Panc1 (cell line): Measurements from ENCODE around the gene CUX1. TPM values are rescaled to one million over a fixed set of nuclear protein-coding genes. Genes with fewer than 3 reads are reported as not detected.

Experiments
- ATAC-seq: fragments of 200-7000 bp; cut with Tn5 transposase; 2 replicates; pipeline ENCODE4 v1.9.1; 2020; ENCODE audit warnings: mild to moderate bottlenecking, moderate library complexity
- BruUV-seq: library from RNA; stranded (reverse); fragments of 400-500 nt; replicated peaks from 2 replicates; lab custom pipeline; 2021; lab: Mats Ljungman, UMichigan
- CTCF ChIA-PET: fragments of 300-600 bp; sonication (Branson Sonifier 250); formaldehyde crosslinking; loops from one replicate; lab custom pipeline; 2022; ENCODE audit warnings: antibody characterized with exemption; lab: Charles Lee
- POLR2A ChIA-PET: fragments of 300-600 bp; sonication (Branson Sonifier 250); formaldehyde crosslinking; loops from one replicate; lab custom pipeline; 2022; ENCODE audit warnings: antibody characterized with exemption; lab: Charles Lee
- DNase-seq: peaks from one replicate; pipeline ENCODE4 v3.0.0-alpha.2; 2010; ENCODE audit warnings: low read depth, low spot score
- H3K27ac ChIP-seq: 2 replicates; pipeline ENCODE4 v1.5.1; 2011; ENCODE audit warnings: mild to moderate bottlenecking, low read length, inconsistent platforms
- H3K27me3 ChIP-seq: fragments of 200-500 bp; sonication (Bioruptor generic); 2 replicates; pipeline ENCODE4 v1.6.0; 2014; ENCODE audit warnings: low read length, inconsistent platforms; ENCODE audit not compliant: control insufficient read depth, insufficient read depth
- H3K36me3 ChIP-seq: fragments of 200-500 bp; sonication (Bioruptor generic); 2 replicates; pipeline ENCODE4 v1.5.1; 2014; ENCODE audit warnings: inconsistent platforms, mild to moderate bottlenecking, low read length, moderate library complexity; ENCODE audit not compliant: control insufficient read depth, insufficient read depth
- H3K4me1 ChIP-seq: 2 replicates; pipeline ENCODE4 v1.5.1; 2011; ENCODE audit warnings: inconsistent platforms, mild to moderate bottlenecking, low read length, moderate library complexity; ENCODE audit not compliant: control insufficient read depth, insufficient read depth
- H3K4me3 ChIP-seq, 2 experiments: 2 replicates each; pipeline ENCODE4 v1.5.1; 2011 to 2012; ENCODE audit warnings: low read depth in 2 of 2, low read length in 2 of 2, mild to moderate bottlenecking in 2 of 2, inconsistent platforms in 1 of 2, moderate library complexity in 1 of 2
- H3K9me3 ChIP-seq: fragments of 200-500 bp; sonication (Bioruptor generic); 2 replicates; pipeline ENCODE4 v1.5.1; 2014; ENCODE audit warnings: low read depth, mild to moderate bottlenecking, inconsistent platforms, low read length, moderate library complexity; ENCODE audit not compliant: control insufficient read depth, insufficient read depth
- POLR2AphosphoS5 ChIP-seq: IDR thresholded peaks from 2 replicates; pipeline ENCODE4 v1.6.1; 2012; ENCODE audit warnings: mild to moderate bottlenecking, low read depth, low read length, moderate library complexity
- SIN3A ChIP-seq: IDR thresholded peaks from 2 replicates; pipeline ENCODE4 v1.6.1; 2012; ENCODE audit warnings: low read depth, mild to moderate bottlenecking, low read length, moderate library complexity, borderline replicate concordance; ENCODE audit not compliant: insufficient read depth
- TCF7L2 ChIP-seq: IDR thresholded peaks from 2 replicates; pipeline ENCODE4 v1.6.1; 2011; ENCODE audit warnings: mild to moderate bottlenecking, low read depth, low read length, inconsistent platforms
- in situ Hi-C: cut with HindIII; loops from 2 replicates; pipeline ENCODE4 v1.10.0; 2016; ENCODE audit warnings: low sequenced_read_pairs, low pct_unique_long_range_greater_than_20kb
- intact Hi-C: fragments of 100-400 bp; cut with micrococcal nuclease; formaldehyde crosslinking; loops from one replicate; pipeline ENCODE4 v1.10.0; 2022; ENCODE audit not compliant: unreplicated experiment
- total RNA-seq: library from RNA; stranded (reverse); gene quantifications from one replicate; pipeline ENCODE4 v1.2.1, GENCODE V29; 2021; ENCODE audit not compliant: unreplicated experiment
- TF ChIP-seq, protein P1 (sequence below), 2 experiments: IDR thresholded peaks; 2 replicates each; pipeline ENCODE4 v1.6.1; 2011 to 2012; ENCODE audit warnings: low read depth in 2 of 2, control low read depth in 1 of 2, low read length in 1 of 2, mild to moderate bottlenecking in 1 of 2, moderate library complexity in 1 of 2; ENCODE audit not compliant: insufficient read depth in 1 of 2
- TF ChIP-seq, protein P2 (sequence below): fragments of 450-650 bp; IDR thresholded peaks from 2 replicates; pipeline ENCODE4 v1.5.1; 2017; ENCODE audit warnings: mild to moderate bottlenecking

CUX1 gene
- total RNA-seq, 1 experiment from 2014 or later: 50.9 TPM

- BruUV-seq: no TSS peak
- no peak overlapping the region for H3K4me3 ChIP-seq
- ATAC-seq (no peak), DNase-seq (no peak)
- no peaks in the 10 kb centered on the region for H3K27me3 ChIP-seq
- POLR2A ChIA-PET: no interaction called here
- no peaks in the 10 kb centered on the region for H3K9me3 ChIP-seq
- no peak overlapping the region for H3K27ac ChIP-seq
- TF ChIP-seq, protein P1, sequence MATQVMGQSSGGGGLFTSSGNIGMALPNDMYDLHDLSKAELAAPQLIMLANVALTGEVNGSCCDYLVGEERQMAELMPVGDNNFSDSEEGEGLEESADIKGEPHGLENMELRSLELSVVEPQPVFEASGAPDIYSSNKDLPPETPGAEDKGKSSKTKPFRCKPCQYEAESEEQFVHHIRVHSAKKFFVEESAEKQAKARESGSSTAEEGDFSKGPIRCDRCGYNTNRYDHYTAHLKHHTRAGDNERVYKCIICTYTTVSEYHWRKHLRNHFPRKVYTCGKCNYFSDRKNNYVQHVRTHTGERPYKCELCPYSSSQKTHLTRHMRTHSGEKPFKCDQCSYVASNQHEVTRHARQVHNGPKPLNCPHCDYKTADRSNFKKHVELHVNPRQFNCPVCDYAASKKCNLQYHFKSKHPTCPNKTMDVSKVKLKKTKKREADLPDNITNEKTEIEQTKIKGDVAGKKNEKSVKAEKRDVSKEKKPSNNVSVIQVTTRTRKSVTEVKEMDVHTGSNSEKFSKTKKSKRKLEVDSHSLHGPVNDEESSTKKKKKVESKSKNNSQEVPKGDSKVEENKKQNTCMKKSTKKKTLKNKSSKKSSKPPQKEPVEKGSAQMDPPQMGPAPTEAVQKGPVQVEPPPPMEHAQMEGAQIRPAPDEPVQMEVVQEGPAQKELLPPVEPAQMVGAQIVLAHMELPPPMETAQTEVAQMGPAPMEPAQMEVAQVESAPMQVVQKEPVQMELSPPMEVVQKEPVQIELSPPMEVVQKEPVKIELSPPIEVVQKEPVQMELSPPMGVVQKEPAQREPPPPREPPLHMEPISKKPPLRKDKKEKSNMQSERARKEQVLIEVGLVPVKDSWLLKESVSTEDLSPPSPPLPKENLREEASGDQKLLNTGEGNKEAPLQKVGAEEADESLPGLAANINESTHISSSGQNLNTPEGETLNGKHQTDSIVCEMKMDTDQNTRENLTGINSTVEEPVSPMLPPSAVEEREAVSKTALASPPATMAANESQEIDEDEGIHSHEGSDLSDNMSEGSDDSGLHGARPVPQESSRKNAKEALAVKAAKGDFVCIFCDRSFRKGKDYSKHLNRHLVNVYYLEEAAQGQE (IDR thresholded peaks at IDR 0.05; ENCODE audit: insufficient read depth in 1 of 2, low read depth in 2 of 2, low read length in 1 of 2): no peak
- TF ChIP-seq TCF7L2: no peak
- TF ChIP-seq POLR2AphosphoS5: no peak
- no peak for TF ChIP-seq SIN3A
- TF ChIP-seq, protein P2, sequence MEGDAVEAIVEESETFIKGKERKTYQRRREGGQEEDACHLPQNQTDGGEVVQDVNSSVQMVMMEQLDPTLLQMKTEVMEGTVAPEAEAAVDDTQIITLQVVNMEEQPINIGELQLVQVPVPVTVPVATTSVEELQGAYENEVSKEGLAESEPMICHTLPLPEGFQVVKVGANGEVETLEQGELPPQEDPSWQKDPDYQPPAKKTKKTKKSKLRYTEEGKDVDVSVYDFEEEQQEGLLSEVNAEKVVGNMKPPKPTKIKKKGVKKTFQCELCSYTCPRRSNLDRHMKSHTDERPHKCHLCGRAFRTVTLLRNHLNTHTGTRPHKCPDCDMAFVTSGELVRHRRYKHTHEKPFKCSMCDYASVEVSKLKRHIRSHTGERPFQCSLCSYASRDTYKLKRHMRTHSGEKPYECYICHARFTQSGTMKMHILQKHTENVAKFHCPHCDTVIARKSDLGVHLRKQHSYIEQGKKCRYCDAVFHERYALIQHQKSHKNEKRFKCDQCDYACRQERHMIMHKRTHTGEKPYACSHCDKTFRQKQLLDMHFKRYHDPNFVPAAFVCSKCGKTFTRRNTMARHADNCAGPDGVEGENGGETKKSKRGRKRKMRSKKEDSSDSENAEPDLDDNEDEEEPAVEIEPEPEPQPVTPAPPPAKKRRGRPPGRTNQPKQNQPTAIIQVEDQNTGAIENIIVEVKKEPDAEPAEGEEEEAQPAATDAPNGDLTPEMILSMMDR: no peak
- intact Hi-C loops: no loop called here
- no peaks in the 10 kb centered on the region for H3K36me3 ChIP-seq
- H3K4me1 ChIP-seq: no peaks in the 10 kb centered on the region
- CTCF ChIA-PET: no interaction called here
- in situ Hi-C loops: no loop called here
Observed at GRCh38 chr7:102255501-102255900, 438.1 kb downstream of the CUX1 start.

DNA sequence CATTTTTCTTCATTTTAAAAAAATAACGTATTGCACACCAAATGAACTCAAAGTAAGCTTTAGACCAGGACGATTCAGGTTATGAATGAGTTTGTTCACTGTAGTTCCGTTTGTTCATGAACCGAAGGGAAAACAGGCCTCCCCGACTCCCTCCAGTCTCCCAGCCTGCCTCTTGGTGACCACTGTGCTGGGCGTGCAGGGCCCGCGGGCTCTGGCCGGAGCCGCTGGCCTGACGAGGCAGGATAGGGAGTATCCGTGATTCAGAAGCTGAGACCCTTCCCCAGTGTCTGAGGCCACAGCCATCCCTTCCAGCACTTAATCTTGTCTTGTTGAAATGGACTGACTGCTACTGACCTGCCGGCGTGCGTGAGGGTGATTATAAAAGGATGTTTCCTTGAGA, 438.5 kb downstream of the CUX1 start:
- Histone ChIP-seq H3K27ac (no peak overlapping the region), H3K4me3 (no peak overlapping the region), H3K4me1 (no peaks in the 10 kb centered on the region), H3K36me3 (no peaks in the 10 kb centered on the region), H3K27me3 (no peaks in the 10 kb centered on the region), H3K9me3 (no peaks in the 10 kb centered on the region)
- BruUV-seq: no TSS peak
- TF ChIP-seq POLR2AphosphoS5: no peak
- TF ChIP-seq, protein P2: no peak
- in situ Hi-C loops (no loop called here), intact Hi-C loops (no loop called here)
- no peak for DNase-seq
- ChIA-PET POLR2A (no interaction called here), CTCF (no interaction called here)
- no peak for ATAC-seq
